HG03108 (cell line): Measurements from ENCODE around the gene ESPNL.

Experiments
- ATAC-seq: cut with Tn5 transposase; IDR thresholded peaks from one replicate; pipeline ENCODE4 v1.9.1; 2021; ENCODE audit warnings: moderate library complexity; ENCODE audit not compliant: unreplicated experiment

The ESPNL gene

DNA sequence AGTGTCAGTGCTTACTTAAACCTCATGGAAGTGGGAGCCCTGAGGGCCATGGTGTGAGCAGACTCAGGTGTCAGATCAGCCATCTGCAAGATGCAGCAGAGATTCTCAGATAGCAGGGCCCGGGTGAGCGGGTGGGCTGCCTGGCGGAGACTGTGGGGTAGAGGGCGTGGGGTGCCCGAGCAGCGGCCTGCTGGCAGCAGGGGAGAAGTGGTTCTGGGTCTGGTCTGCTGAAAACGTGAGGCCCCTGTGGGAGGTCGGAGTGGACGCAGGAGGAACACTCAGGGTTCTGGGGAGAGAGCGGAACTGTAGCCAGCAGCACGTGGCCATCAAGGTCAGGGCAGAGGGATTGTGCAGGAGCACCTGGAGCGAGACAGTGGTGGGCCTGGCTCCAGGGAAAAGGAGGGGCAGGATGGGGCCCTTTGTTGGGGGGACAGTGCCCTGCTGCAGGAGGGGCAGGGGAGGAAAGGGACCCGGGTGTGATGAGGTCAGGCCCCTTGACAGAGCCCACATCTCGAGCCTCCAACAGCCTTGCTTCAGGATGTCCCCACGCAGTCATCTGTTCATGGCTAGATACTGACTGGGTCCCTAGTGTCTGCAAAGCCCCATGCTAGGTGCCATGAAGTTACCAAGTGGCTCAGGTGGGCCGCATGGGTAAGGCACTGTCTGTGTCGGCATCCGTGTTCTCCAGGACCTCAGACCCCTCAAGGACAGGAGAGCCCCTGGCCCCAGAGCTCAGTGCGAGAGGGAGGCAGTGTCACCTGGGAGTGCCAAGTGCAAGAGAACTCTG, 2.7 kb upstream of the ESPNL start:
- no peak for ATAC-seq

DNA sequence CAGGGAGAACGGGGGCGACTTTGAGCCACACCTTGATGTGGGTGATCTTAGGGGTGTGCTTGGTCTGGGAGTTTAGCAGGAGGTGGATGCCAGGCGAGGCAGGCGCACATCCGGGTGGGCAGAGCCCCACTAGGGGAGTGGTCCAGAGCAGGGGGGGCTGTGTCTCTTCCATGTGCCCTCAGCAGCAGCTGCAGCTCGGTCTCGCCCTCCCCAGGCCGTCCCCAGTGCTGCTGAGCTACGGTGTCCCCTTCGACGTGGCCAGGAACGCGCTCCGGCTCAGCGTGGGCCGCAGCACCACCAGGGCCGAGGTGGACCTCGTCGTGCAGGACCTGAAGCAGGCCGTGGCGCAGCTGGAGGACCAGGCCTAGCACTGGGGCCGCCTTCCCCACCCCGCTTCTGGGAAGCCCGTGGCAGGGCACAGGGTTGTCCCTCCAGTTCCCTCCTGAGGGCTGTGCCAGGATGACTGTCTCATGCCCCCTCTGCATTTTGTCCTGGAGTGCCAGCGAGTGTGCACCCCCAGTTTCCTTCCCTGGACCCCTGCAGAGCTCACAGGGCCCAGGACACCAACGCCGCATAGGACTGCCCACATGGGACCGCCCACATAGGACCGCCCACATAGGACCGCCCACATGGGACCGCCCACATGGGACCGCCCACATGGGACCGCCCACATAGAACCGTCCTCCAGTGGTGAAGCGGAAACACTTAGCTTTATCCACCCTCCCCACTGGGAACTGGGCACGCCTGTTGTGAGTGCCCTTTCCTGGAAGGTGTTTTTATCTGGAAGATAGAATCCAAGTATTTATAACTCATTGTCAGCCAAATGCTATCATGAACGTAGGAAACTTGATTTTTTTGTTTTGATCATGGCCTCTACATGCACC, 1.9 kb upstream of the ESPNL start:
- ATAC-seq = peak; percentile 54

GRCh38 chr2:238098901-238099713, 1.0 kb upstream of the ESPNL start:
- peak; percentile 15 for ATAC-seq

GRCh38 chr2:238099714-238100048, 459 bp upstream of the ESPNL start:
- no peak for ATAC-seq

GRCh38 chr2:238100821-238101771, 956 bp downstream of the ESPNL start:
- no peak for ATAC-seq

- no peak for ATAC-seq
Measured at GRCh38 chr2:238101891-238102841, 2.0 kb downstream of the ESPNL start.

DNA sequence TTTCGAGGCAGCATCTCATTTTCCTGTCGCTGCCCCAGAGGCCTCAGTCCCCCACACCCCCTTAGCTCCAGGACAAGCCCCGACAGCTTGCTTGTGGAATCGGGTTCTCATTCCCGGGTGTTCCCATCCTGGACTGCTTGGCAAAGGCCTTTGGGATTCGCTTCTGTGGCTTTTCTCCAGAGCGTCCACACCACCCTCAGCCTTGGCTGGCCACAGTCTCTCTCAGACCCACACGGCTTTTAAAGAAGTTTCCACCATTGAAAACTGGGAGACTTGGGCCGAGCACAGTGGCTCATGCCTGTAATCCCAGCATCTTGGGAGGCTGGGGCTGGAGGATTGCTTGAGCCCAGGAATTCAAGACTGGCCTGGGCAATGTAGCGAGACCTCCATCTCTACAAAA, 2.7 kb downstream of the ESPNL start:
- ATAC-seq = no peak

GRCh38 chr2:238103465-238104225, 3.5 kb downstream of the ESPNL start:
- no peak for ATAC-seq

DNA sequence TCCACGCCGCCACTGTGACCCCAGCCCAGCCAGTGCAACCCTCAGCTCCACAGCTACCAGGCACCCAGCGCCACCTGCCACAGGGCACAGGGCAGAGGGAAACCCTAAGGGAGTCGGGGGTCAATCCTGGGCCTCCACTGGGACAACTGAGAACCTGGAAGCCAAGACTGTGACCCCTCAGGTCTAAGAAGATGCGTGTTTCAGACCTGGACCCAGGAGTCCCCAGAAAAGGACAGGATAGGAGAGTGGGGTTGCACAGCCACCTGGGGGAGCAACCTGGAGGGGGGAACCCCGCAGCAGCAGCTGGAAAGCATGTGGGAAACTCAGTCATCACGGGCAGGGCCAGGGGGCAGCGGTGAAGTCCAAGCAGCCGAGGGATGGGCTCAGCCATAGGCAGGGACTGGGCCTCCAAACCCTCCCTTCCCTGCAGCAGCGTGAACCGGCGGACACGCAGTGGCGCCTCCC, 4.1 kb downstream of the ESPNL start:
- ATAC-seq = no peak

DNA sequence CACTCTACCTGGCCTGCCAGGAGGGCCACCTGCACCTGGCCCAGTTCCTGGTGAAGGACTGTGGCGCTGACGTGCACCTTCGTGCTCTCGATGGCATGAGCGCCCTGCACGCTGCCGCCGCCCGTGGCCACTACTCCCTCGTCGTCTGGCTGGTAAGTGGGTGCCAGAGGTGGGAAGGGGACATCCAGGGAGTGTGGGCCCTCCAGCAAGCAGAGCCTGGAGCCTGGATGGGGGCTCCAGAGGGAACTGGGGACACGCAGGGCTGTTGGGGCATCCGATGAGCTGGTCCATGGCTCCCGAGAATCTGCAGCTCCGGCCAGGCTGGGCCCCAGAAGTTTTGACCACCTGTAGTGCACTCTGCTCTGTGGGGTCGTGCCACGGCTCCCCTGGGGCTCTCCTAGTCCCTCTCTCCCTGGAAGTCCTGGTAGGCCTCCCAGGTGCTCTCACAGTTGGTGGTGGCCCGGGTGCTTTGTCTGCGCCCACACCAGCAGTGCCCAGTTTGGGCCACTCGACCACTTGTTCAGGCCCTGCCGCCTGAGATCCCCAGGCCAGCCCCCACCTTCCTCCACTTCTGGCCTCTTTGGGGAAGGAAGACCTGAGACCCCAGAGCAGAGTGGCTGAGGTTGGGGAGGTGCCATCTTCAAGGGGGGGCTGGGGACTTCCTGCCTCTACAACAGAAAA, 4.7 kb downstream of the ESPNL start:
- no peak for ATAC-seq

DNA sequence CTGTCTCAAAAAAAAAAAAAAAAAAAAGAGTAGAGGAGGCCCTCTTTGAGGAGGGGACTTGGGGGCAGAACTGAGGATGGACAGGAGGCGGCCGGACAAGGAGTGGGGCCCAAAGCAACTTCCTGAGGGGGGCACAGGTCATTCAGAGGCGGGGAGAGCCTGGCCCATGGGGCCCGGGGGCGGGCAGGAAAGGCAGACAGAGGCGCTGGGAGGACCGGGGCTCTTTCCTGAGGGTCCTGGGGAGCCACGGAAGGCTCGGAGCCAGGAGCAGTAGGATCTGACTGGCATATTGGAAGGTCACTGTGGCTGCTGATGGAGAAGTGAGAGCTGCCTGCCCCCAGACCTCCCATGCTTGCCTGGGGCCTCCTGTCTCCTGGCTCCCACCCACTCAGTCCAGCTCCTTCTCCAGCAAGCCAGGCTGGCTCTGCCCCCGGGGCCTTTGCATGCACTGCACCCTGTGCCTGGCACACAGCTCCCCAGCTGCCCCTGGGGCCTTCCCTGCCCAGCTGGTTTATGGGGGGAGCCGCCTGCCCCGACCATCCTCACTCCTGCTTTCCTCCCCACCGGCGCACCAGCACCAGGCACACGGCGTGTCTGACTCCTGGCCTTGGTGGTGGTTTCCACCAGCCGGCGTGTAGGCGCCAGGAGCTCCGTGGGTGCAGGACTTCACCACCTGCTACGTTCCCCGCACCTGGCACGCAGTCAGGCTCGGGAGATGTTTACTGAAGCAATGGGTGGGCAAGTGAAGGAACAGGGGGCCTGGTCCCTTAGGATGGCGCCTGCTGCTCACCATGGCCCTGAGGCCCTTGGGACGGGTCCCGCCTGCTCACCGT, 5.6 kb downstream of the ESPNL start:
- no peak for ATAC-seq

GRCh38 chr2:238106339-238106697, 6.2 kb downstream of the ESPNL start:
- no peak for ATAC-seq

DNA sequence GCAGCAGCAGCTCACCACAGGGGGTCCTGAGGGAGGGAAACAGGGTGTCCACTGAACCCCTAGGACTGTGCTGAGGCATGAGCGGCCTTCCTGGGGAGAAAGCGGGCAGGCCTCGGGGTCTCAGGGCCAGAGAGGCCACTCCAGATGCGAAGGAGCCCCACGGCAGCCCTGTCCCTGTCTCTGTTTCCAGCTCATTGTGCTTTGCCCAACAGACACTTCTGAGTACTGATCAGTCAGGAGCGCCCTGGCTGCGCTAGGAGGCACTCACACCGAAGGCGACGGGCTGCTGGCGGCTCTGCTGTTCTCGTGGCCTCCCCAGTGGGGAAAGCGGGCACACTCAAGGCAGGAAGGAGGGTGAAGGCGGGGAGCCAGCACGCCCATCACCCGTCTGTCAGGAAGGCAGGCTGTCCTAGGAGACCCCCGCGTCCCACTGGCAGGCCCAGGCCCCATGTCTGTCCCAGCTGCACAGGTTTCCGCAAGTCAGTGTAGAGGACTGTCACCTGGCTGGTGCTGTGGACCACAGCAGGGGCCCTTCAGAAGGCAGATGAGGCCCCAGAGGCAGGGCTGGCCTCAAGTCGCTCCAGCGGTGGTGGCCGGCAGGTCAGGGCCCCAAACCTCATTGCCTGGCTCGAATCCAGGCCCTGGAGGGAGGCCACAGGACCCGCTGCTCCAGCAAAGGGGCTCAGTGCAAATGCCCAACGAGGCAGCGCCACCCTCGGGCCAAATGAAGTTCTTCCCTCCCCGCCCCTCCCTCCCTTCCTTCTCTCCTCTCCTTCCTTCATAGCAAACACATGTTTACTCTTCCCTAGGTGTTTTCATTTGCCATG, 6.8 kb downstream of the ESPNL start:
- ATAC-seq = peak; percentile 23

DNA sequence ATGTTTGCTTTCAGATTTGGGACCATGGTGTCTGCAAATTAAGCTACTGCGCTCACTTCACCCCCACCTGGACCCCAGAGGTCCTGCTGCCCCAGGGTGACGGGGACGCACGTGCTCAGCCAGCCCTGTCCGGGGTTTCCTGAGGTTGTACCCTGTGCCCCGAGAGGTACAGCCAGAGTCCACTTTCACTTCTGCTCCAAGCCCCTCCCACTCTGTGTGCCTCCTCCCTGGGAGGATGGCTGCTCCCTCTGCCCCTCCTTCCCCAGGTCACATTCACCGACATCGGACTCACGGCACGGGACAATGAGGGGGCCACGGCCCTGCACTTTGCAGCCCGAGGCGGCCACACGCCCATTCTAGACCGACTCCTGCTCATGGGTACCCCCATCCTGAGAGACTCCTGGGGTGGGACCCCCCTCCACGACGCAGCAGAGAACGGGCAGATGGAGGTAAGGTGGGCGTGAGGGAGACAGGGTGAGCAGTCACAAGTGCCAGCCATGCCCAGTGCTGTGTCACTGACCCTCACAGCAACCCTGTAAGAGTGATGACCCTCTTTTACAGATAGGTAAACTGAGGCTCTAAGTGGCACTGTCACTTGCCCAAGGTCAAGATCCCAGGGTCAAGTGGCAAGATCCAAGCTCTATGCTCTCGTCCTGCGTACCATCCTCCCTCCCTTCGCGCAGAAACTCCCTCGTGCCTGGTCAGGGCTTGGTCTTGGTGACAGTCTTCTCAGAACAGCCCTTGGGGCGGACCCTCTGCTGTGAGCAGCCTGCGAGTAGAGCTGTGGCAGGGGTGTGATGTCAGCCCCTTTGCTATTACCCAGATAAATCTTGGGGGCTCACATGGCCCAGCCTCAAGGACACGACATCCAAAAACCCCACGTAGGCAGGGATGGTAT, 7.6 kb downstream of the ESPNL start:
- peak; percentile 56 for ATAC-seq
